Measurements from ENCODE around the gene ZFHX3.

DNA sequence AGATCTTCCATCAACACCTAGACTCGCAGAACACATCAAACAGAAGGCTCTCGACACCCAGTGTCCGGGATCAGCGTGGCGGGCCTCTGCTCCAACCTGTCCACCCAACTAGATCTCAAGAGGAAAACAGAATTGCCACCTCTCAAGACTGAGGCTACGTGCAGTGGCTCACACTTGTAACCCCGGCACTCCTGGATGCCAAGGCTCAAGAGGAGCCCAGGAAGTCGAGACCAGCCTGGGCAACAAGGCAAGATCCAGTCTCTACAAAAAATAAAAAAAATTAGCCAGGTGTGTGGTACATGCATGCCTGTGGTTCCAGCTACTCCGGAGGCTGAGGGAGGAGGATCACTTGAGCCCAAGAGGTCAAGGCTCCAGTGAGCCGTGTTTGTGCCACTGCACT lies 132.6 kb downstream of the ZFHX3 start:
- TF ChIP-seq, protein P1, sequence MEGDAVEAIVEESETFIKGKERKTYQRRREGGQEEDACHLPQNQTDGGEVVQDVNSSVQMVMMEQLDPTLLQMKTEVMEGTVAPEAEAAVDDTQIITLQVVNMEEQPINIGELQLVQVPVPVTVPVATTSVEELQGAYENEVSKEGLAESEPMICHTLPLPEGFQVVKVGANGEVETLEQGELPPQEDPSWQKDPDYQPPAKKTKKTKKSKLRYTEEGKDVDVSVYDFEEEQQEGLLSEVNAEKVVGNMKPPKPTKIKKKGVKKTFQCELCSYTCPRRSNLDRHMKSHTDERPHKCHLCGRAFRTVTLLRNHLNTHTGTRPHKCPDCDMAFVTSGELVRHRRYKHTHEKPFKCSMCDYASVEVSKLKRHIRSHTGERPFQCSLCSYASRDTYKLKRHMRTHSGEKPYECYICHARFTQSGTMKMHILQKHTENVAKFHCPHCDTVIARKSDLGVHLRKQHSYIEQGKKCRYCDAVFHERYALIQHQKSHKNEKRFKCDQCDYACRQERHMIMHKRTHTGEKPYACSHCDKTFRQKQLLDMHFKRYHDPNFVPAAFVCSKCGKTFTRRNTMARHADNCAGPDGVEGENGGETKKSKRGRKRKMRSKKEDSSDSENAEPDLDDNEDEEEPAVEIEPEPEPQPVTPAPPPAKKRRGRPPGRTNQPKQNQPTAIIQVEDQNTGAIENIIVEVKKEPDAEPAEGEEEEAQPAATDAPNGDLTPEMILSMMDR (conservative IDR thresholded peaks at IDR 0.05), result no peak
- no peak for TF ChIP-seq ZFX (IDR thresholded peaks at IDR 0.05)

All from C4-2B (cell line).